Tongue (tissue), 2 donors: ENCODE data around the gene RHOXF2. TPM values are rescaled to one million over a fixed set of nuclear protein-coding genes. Genes with fewer than 3 reads are reported as not detected.
"Not testable (repeated sequence)": the region's sequence is repeated elsewhere in the genome, so short reads cannot be mapped to it uniquely, and the experiment has no call there.

ENCODE experiments used
- DNase-seq: peaks from one replicate; pipeline ENCODE4 v3.0.0-alpha.2; 2015
- total RNA-seq: library from RNA; depleted of rRNA; stranded (reverse); fragments of >200 nt; gene quantifications from one replicate; pipeline ENCODE4 v1.2.3, GENCODE V29; 2014

RHOXF2 gene
- not detected for total RNA-seq

- not testable (repeated sequence) for DNase-seq
Measured at GRCh38 chrX:120158313-120158712, at the start of gene RHOXF2. RHOXF2 (plus strand) TSS chrX:120158613; CDS start chrX:120158751, 138 bp downstream.

GRCh38 chrX:120109378-120109777 is 49.0 kb upstream of the RHOXF2 start:
- DNase-seq: no peak

DNA sequence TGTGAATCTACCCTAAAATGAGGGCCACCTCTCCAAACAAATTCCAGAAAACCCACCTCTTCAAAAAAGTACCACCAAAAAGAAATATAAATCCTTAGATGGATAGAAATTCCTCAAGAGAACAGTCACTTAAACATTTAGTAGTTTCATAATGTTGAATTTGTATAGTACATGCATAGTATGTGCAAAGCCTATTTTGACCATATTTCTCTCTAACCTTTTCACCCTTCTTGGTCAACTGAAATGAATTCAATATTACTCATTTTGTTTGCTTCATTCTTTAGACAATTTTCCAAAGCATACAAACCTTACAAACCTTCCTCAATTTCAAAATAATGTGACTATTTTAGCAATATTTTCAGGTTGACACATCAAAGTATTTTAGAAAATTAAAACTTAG is 46.8 kb upstream of the RHOXF2 start:
- no peak for DNase-seq

DNA sequence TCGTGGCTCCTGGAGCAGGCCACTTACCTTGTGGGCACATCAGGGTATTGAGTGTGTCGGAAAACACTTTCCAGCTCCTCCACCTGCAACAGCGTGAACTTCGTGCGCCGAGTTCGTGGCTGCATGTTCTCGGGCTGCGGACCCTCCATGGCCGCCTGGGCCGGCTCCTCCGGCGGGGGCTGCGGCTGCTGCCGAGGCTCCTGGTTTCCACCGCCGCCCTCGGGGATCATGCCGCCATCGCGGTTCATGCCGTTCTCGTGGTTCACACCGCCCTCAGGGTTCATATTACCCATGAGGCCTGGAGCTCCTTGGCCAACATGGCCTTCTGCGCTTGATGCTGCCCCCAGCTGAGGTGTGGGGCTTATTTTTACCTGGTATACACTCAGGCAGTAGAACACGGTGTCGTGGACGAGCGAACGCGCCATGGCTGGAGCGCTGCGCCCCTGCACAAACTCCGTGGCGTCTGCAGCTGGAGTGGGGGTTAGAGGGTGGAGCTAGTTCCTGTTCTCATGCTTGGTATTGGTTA is 42.9 kb upstream of the RHOXF2 start, which contains the start of gene RHOXF1:
Gene RHOXF1 (minus strand): TSS at position 476 of the 526 bp plus-strand sequence. CDS start 51 bp downstream, at position 425.
- DNase-seq: no peak

- no peak for DNase-seq
Measured at GRCh38 chrX:120120223-120120622, 38.2 kb upstream of the RHOXF2 start.

- DNase-seq: no peak
Measured at GRCh38 chrX:120125444-120125843, 33.0 kb upstream of the RHOXF2 start.

GRCh38 chrX:120128306-120128846 is 30.0 kb upstream of the RHOXF2 start:
- DNase-seq: not testable (repeated sequence)

GRCh38 chrX:120136128-120136527 is 22.3 kb upstream of the RHOXF2 start:
- DNase-seq: no peak

- DNase-seq: no peak
Measured at GRCh38 chrX:120136840-120137239, 21.6 kb upstream of the RHOXF2 start.

GRCh38 chrX:120137439-120137838 is 21.0 kb upstream of the RHOXF2 start:
- no peak for DNase-seq

DNA sequence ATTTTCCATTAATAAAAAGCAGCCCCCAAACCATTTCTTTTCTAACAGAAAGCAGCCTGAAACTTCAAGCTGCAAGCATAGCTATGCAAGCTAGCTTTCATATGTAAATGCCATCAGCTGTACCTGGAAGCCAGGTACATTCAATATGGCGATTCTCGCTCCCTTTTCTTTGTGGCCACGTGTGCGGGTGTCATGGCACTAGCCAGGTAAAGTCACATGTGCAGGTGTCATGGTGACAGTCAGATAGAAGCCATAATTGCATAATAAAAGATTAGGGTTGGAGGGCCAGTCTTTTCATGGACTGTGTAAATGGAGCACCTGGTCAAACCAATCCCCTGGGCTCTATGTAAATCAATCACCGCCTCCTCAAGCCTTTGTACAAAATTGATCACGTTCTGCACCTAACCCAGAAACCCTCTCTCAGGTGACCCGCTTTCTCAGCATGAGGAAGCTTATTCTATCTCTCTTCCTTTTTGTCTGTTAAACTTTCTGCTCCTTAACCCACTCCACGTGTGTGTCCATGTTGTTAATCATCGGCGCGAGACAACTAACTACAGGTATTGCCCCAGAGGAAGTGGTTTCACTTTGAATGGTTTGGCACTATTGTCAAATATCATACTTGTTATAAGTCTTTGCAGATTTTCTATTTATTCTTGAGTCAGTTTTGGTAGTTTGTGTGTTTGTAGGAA is 18.0 kb upstream of the RHOXF2 start:
- DNase-seq: no peak

DNA sequence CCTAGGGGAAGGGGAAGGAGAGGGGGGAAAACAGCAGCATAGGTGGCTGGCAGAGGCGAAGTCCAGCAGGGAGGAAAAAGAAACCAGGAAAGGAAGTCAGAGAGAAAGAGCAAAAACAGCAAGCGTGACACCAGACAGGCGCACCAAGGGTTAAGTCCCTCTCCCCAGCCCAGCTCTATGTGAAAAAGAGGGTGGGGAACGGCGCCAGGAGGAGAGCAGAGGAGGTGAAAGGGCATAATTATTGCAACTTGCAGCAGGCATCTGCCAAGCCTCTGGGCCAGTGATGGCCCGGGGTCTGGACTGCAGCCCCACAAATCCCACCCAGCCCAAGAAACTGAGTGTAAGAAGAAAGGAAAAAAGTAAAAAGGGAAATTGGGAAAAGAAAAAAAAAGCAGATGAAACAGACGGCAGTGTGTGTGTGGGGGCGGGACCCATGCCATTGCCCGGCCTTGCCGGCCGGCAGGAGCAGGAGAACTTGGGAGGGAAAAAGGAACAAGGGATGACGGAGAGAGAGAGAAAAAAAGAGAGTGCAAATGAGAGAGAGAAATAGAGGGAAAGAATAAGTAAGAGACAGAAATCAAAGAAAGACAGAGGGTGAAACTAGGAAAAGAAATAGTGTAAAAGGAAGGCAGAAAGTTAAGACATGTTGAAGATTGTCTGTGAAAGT is 14.1 kb upstream of the RHOXF2 start:
- DNase-seq: peak; percentile 20

- no peak for DNase-seq
Measured at GRCh38 chrX:120145295-120145925, 13.0 kb upstream of the RHOXF2 start.

GRCh38 chrX:120146323-120146722 is 12.1 kb upstream of the RHOXF2 start:
- not testable (repeated sequence) for DNase-seq

DNA sequence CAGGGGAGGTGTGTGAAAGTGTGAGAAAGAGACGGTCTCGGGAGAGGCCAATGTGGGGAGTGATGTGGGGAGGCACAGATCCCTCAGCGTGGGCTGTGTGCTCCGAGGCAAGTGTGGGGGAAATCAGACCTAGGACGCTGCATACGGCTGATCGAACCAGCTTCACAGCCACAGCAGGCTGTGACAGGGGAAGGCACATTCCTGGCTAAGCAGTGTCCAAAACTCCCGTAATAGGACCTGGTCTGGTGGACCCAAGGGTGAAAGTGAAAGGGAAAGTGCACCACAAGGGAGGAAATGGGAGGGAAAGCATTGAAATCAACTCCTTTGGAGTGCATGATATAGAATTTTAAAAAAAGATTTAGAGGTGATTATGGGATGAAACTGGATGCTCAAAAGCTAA is 10.9 kb upstream of the RHOXF2 start:
- no peak for DNase-seq

DNA sequence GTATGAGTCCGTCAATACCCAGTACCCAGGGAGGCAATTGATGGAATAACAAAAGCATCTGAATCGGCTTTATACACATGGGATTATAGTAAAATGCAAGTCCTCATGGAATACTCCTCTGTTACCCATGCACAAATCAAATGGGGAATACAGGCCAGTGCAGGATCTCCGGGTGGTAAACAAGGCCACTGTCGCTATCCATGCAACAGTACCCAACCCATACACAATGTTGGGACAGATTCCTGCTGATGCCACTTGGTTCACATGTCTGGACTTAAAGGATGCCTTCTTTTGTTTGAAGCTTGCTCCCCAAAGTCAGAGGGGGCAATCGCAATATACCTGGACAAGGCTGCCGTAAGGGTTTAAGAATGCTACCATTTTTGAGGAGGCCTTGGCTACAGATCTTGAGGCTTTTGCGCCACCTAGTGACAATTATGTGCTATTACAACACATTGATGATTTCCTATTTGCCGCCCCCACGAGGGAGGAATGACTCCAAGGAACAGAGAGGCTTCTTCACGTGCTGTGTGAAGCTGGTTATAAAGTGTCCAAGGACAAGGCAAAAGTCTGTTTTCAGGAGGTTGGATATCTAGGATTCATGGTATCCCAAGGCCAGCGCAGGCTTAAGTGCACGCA is 8.2 kb upstream of the RHOXF2 start:
- not testable (repeated sequence) for DNase-seq

- DNase-seq: not testable (repeated sequence)
Measured at GRCh38 chrX:120159086-120159485, 673 bp downstream of the RHOXF2 start.

- not testable (repeated sequence) for DNase-seq
Measured at GRCh38 chrX:120193254-120193653, 34.8 kb downstream of the RHOXF2 start.

GRCh38 chrX:120193720-120194119 is 35.3 kb downstream of the RHOXF2 start:
- DNase-seq: not testable (repeated sequence)

GRCh38 chrX:120195786-120196185 is 37.4 kb downstream of the RHOXF2 start:
- DNase-seq: not testable (repeated sequence)

- not testable (repeated sequence) for DNase-seq
Measured at GRCh38 chrX:120196626-120197283, 38.3 kb downstream of the RHOXF2 start.

DNA sequence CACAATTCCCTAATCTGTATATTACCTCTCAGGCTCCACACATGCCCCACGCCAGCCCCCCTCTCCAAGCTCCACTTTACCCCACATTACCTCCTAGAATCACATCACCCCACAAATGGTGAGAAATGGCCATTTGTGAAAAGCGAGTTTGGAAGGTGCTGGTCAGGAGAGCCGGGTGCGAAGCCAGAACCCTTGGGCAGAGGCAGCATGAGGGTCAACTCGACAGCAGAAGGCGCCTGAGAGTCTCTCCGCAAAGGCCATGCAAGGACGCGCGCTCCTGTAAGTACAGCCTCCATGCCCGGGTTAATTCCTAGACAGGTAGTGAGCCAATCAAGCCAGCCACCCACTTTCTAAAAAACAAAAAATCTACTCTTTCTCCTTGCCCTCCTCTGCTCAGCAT is 42.4 kb downstream of the RHOXF2 start:
- DNase-seq: no peak
